ENCODE measurements around the gene PGA5. TPM values are rescaled to one million over a fixed set of nuclear protein-coding genes. Genes with fewer than 3 reads are reported as not detected.

Gene PGA5
- total RNA-seq, 1 donor from 2014 or later = not detected

- ATAC-seq (ENCODE audit: low read depth) (no peak), DNase-seq (no peak)
- Mint-ChIP-seq H3K27me3 (no peaks in the 10 kb centered on the region), H3K27ac (no peak overlapping the region), H3K4me1 (no peaks in the 10 kb centered on the region), H3K9me3 (peaks cover 2% of the 10 kb centered on the region), H3K36me3 (ENCODE audit: low read depth) (no peaks in the 10 kb centered on the region), H3K4me3 (no peak overlapping the region)
- no peak for TF ChIP-seq CTCF (IDR thresholded peaks at IDR 0.05)
- CTCF ChIA-PET = no interaction called here
- POLR2A ChIA-PET = no interaction called here
- intact Hi-C loops (cut with micrococcal nuclease) = no loop called here
Observed at GRCh38 chr11:61277186-61278000, 36.4 kb downstream of the PGA5 start.

- no peak for TF ChIP-seq CTCF (IDR thresholded peaks at IDR 0.05)
Observed at GRCh38 chr11:61278001-61278470, 37.1 kb downstream of the PGA5 start.

GRCh38 chr11:61279934-61280659 is 39.1 kb downstream of the PGA5 start:
- Mint-ChIP-seq H3K4me3 (no peak overlapping the region), H3K27me3 (no peaks in the 10 kb centered on the region), H3K9me3 (peaks cover 5% of the 10 kb centered on the region), H3K36me3 (ENCODE audit: low read depth) (no peaks in the 10 kb centered on the region), H3K27ac (no peak overlapping the region), H3K4me1 (no peaks in the 10 kb centered on the region)
- CTCF ChIA-PET = no interaction called here
- no peak for ATAC-seq (ENCODE audit: low read depth)
- intact Hi-C loops (cut with micrococcal nuclease) = no loop called here
- POLR2A ChIA-PET = no interaction called here
- no peak for DNase-seq
- TF ChIP-seq CTCF (IDR thresholded peaks at IDR 0.05) = no peak

More at GRCh38 chr11:61278001-61278470, 37.1 kb downstream of the PGA5 start:
- H3K27ac Mint-ChIP-seq = no peak overlapping the region
- H3K36me3 Mint-ChIP-seq (ENCODE audit: low read depth) = no peaks in the 10 kb centered on the region
- no peaks in the 10 kb centered on the region for H3K4me1 Mint-ChIP-seq
- ChIA-PET POLR2A (no interaction called here), CTCF (no interaction called here)
- no peaks in the 10 kb centered on the region for H3K27me3 Mint-ChIP-seq
- ATAC-seq (ENCODE audit: low read depth) = no peak
- no peak for DNase-seq
- H3K9me3 Mint-ChIP-seq = peaks cover 2% of the 10 kb centered on the region
- intact Hi-C loops (cut with micrococcal nuclease) = no loop called here
- H3K4me3 Mint-ChIP-seq = no peak overlapping the region

GRCh38 chr11:61280883-61281580 is 40.1 kb downstream of the PGA5 start:
- intact Hi-C loops (cut with micrococcal nuclease) = no loop called here
- CTCF ChIA-PET = no interaction called here
- no peak for ATAC-seq (ENCODE audit: low read depth)
- Mint-ChIP-seq H3K27me3 (no peaks in the 10 kb centered on the region), H3K36me3 (ENCODE audit: low read depth) (no peaks in the 10 kb centered on the region), H3K4me1 (no peaks in the 10 kb centered on the region), H3K4me3 (no peak overlapping the region), H3K9me3 (peaks cover 5% of the 10 kb centered on the region), H3K27ac (no peak overlapping the region)
- POLR2A ChIA-PET = interaction anchor here (0.5 to 1.0 kb wide), 2 partner anchors 12 to 13 kb away, joined by 3 read pairs; no protein-coding TSS in a partner anchor
- TF ChIP-seq CTCF (IDR thresholded peaks at IDR 0.05) = no peak
- no peak for DNase-seq
